Endothelial cell of umbilical vein (primary cell): ENCODE measurements around the gene FLVCR2. TPM values are rescaled to one million over a fixed set of nuclear protein-coding genes. Genes with fewer than 3 reads are reported as not detected.

ENCODE experiments used
- BruUV-seq: library from RNA; stranded (reverse); fragments of 400-500 nt; replicated peaks from 2 replicates; lab custom pipeline; 2021; lab: Mats Ljungman, UMichigan
- CTCF ChIA-PET: fragments of 300-600, 350-600 bp; sonication (Branson Sonifier 250); formaldehyde crosslinking; loops from one replicate; lab custom pipeline; 2021; ENCODE audit warnings: antibody characterized with exemption, inconsistent platforms; lab: Charles Lee
- POLR2A ChIA-PET: fragments of 300-600, 350-600 bp; sonication (Branson Sonifier 250); formaldehyde crosslinking; loops from one replicate; lab custom pipeline; 2021; ENCODE audit warnings: antibody characterized with exemption, inconsistent platforms; lab: Charles Lee
- DNase-seq: peaks from one replicate; pipeline ENCODE4 v3.0.0-alpha.2; 2011; ENCODE audit warnings: low read depth, low spot score
- FAIRE-seq: peaks from 2 replicates; lab custom pipeline; 2011; peaks lifted over from hg19 to GRCh38; lab: Jason Lieb, UNC
- H2AFZ ChIP-seq: 2 replicates; pipeline ENCODE4 v1.6.0; 2012; ENCODE audit warnings: low read depth, low read length, control low read depth, inconsistent platforms
- H3K27ac ChIP-seq: 2 replicates; pipeline ENCODE4 v1.5.1; 2011; ENCODE audit warnings: low read depth, mild to moderate bottlenecking, control low read depth, low read length, moderate library complexity; ENCODE audit not compliant: insufficient read depth
- H3K27me3 ChIP-seq, 2 experiments: 2 replicates each; pipeline versions ENCODE4 v1.6.0 to v1.6.1; 2011; ENCODE audit warnings: low read length in 2 of 2, mixed read lengths in 1 of 2; ENCODE audit not compliant: control insufficient read depth in 2 of 2, insufficient read depth in 2 of 2
- H3K36me3 ChIP-seq, 2 experiments: 2 replicates in 1 of 2; 3 replicates in 1 of 2; pipeline ENCODE4 v1.5.1; 2011; ENCODE audit warnings: low read length in 2 of 2, mild to moderate bottlenecking in 1 of 2, moderate library complexity in 1 of 2; ENCODE audit not compliant: control insufficient read depth in 2 of 2, insufficient read depth in 2 of 2; ENCODE audit errors: extremely low read depth in 1 of 2
- H3K4me1 ChIP-seq: 3 replicates; pipeline ENCODE4 v1.5.1; 2011; ENCODE audit warnings: mild to moderate bottlenecking, low read length; ENCODE audit not compliant: control insufficient read depth, insufficient read depth; ENCODE audit errors: extremely low read depth
- H3K4me2 ChIP-seq: 2 replicates; pipeline ENCODE4 v1.6.1; 2011; ENCODE audit warnings: low read length, control low read depth, mixed read lengths; ENCODE audit not compliant: insufficient read depth
- H3K4me3 ChIP-seq, 3 experiments: fragments of 200-600 bp in 1 of 3; sonication (generic), shearing (Covaris generic) in 1 of 3; replicated peaks in 1 of 3; 2 replicates each; pipeline ENCODE4 v1.5.1; 2011 to 2016; ENCODE audit warnings: control low read depth in 3 of 3, low read length in 3 of 3, mild to moderate bottlenecking in 2 of 3, inconsistent platforms in 1 of 3, low read depth in 1 of 3, moderate library complexity in 1 of 3; ENCODE audit not compliant: insufficient read depth in 1 of 3
- H3K79me2 ChIP-seq: 2 replicates; pipeline ENCODE4 v1.6.0; 2012; ENCODE audit warnings: low read length, inconsistent platforms; ENCODE audit not compliant: control insufficient read depth, insufficient read depth
- H3K9ac ChIP-seq: replicated peaks from 2 replicates; pipeline ENCODE3; 2011; ENCODE audit warnings: low read length, control low read depth; ENCODE audit not compliant: insufficient read depth; ENCODE audit errors: extremely low read depth
- H3K9me1 ChIP-seq: replicated peaks from 3 replicates; pipeline ENCODE4 v1.6.0; 2011; ENCODE audit warnings: mild to moderate bottlenecking, low read length; ENCODE audit not compliant: control insufficient read depth, insufficient read depth; ENCODE audit errors: extremely low read depth
- H3K9me3 ChIP-seq: replicated peaks from 2 replicates; pipeline ENCODE4 v1.5.1; 2012; ENCODE audit warnings: low read length, inconsistent platforms; ENCODE audit not compliant: control insufficient read depth, insufficient read depth
- H4K20me1 ChIP-seq: replicated peaks from 2 replicates; pipeline ENCODE3; 2011; ENCODE audit warnings: mild to moderate bottlenecking, low read length; ENCODE audit not compliant: control insufficient read depth, insufficient read depth; ENCODE audit errors: extremely low read depth
- CTCF ChIP-seq, 2 donors: IDR thresholded peaks; 1 replicate in 1 of 2; 2 replicates in 1 of 2; pipeline ENCODE4 v1.5.1; 2011; ENCODE audit warnings: low read length in 2 of 2, mild to moderate bottlenecking in 2 of 2, moderate library complexity in 2 of 2, control low read depth in 1 of 2, inconsistent platforms in 1 of 2, low read depth in 1 of 2; ENCODE audit not compliant: insufficient read depth in 1 of 2; ENCODE audit errors: extremely low read depth in 1 of 2
- EZH2 ChIP-seq: IDR thresholded peaks from 2 replicates; pipeline ENCODE4 v1.6.1; 2012; ENCODE audit warnings: borderline replicate concordance, low read depth, mild to moderate bottlenecking, moderate library complexity, low read length, inconsistent platforms; ENCODE audit not compliant: severe bottlenecking
- FOS ChIP-seq: IDR thresholded peaks from 2 replicates; pipeline ENCODE4 v1.6.1; 2011; ENCODE audit warnings: mild to moderate bottlenecking, low read length, moderate library complexity, borderline replicate concordance; ENCODE audit not compliant: insufficient read depth
- GATA2 ChIP-seq: IDR thresholded peaks from 2 replicates; pipeline ENCODE4 v1.7.0; 2011; ENCODE audit warnings: low read depth, mild to moderate bottlenecking, moderate library complexity, mixed read lengths, low read length; ENCODE audit not compliant: insufficient read length, insufficient read depth
- JUN ChIP-seq: IDR thresholded peaks from 2 replicates; pipeline ENCODE4 v1.6.1; 2011; ENCODE audit warnings: borderline replicate concordance, low read depth; ENCODE audit not compliant: insufficient read length, insufficient read depth
- MAX ChIP-seq: IDR thresholded peaks from 2 replicates; pipeline ENCODE4 v1.6.1; 2011; ENCODE audit not compliant: insufficient read depth, insufficient read length
- MYC ChIP-seq: IDR thresholded peaks from one replicate; pipeline ENCODE4 v1.6.1; 2011; ENCODE audit warnings: mild to moderate bottlenecking, low read depth, low read length
- POLR2A ChIP-seq: IDR thresholded peaks from 2 replicates; pipeline ENCODE4 v1.6.1; 2012; ENCODE audit warnings: low read depth, mild to moderate bottlenecking, control low read depth, low read length
- POLR2AphosphoS5 ChIP-seq: IDR thresholded peaks from 2 replicates; pipeline ENCODE4 v1.6.1; 2012; ENCODE audit warnings: low read depth, mild to moderate bottlenecking, control low read depth, low read length, moderate library complexity; ENCODE audit not compliant: insufficient read depth
- dilution Hi-C: fragments of 300-500 bp; cut with MboI; formaldehyde crosslinking; loops from one replicate; pipeline ENCODE4 v1.15.0; 2019; ENCODE audit warnings: low sequenced_read_pairs; ENCODE audit not compliant: extremely low pct_ligation_motif_present
- intact Hi-C: fragments of 100-400 bp; cut with micrococcal nuclease; formaldehyde crosslinking; loops from one replicate; pipeline ENCODE4 v1.10.0; 2022
- polyA plus RNA-seq, 4 experiments: library from polyadenylated mRNA; depleted of rRNA in 3 of 4; stranded (reverse) in 3 of 4; unstranded in 1 of 4; fragments of >200 nt; gene quantifications; 2 replicates each; pipeline versions ENCODE4 v1.2.1 to v1.2.3, GENCODE V29; 2011 to 2012; ENCODE audit warnings: missing spikeins in 1 of 4
- total RNA-seq: library from RNA; stranded (reverse); gene quantifications from 2 replicates; pipeline ENCODE4 v1.2.3, GENCODE V29; 2021

Gene FLVCR2
- total and polyA plus RNA-seq, 2 donors (not counting 3 experiments of a cell fraction or from before 2014, with no cell fraction given), result 1.4 to 4.9 TPM

- DNase-seq (peak; percentile 98), FAIRE-seq (peak; percentile 93)
- ChIA-PET CTCF (interaction anchor here (0.6 to 2.4 kb wide), 8 partner anchors 48 to 715 kb away, joined by 3 to 25 read pairs (median 4); partner anchors contain the start of gene FLVCR2), POLR2A (interaction anchor here (0.6 to 1.2 kb wide), 3 partner anchors 54 to 826 kb away, joined by 3 to 4 read pairs (median 3); no protein-coding TSS in a partner anchor)
- Histone ChIP-seq H3K27me3 (no peaks in the 10 kb centered on the region), H3K79me2 (peaks cover 54% of the 10 kb centered on the region), H4K20me1 (no peaks in the 10 kb centered on the region), H3K9me1 (no peaks in the 10 kb centered on the region), H3K27ac (peak within 1 kb of the TSS; percentile 71), H3K4me3 (peak within 1 kb of the TSS; percentile 84 to 99 (median 97)), H3K9ac (peak within 1 kb of the TSS; percentile 92), H3K36me3 (peaks cover 2 to 4% of the 10 kb centered on the region in 2 experiments), H3K9me3 (no peaks in the 10 kb centered on the region), H3K4me2 (peak within 1 kb of the TSS; percentile 92), H3K4me1 (peaks cover 36% of the 10 kb centered on the region), H2AFZ (peak within 1 kb of the TSS; percentile 85)
- dilution Hi-C loops, result no loop called here
- intact Hi-C loops, result loop anchor here (2.0 to 5.0 kb wide), 2 partner anchors 322 to 491 kb away; partner anchors contain the start of gene GPATCH2L
- no peak for TF ChIP-seq EZH2
- TF ChIP-seq JUN, result no peak
- peak; percentile 3 for TF ChIP-seq MAX
- no TSS peak for BruUV-seq
Measured at GRCh38 chr14:75660630-75661498, 82.4 kb downstream of the FLVCR2 start, which contains the start of the genes ERG28 and TTLL5. Gene ERG28 (minus strand): TSS chr14:75660876. CDS start chr14:75657502, 3,374 bp downstream. Gene TTLL5 (plus strand): TSS chr14:75661246. CDS start chr14:75663150, 1,904 bp downstream.

GRCh38 chr14:75661499-75661814 is 83.0 kb downstream of the FLVCR2 start:
- CTCF ChIA-PET, result interaction anchor here (0.6 to 2.4 kb wide), 4 partner anchors 48 to 716 kb away, joined by 3 to 25 read pairs (median 3); partner anchors contain the start of gene FLVCR2
- dilution Hi-C loops, result no loop called here
- BruUV-seq, result TSS peak; percentile 52
- Histone ChIP-seq H3K9ac (peak overlapping the region; percentile 92), H3K9me3 (no peaks in the 10 kb centered on the region), H3K36me3 (peaks cover 1 to 3% of the 10 kb centered on the region in 2 experiments), H2AFZ (peak overlapping the region; percentile 82), H3K79me2 (peaks cover 59% of the 10 kb centered on the region), H3K9me1 (no peaks in the 10 kb centered on the region), H3K27me3 (no peaks in the 10 kb centered on the region), H3K27ac (peak overlapping the region; percentile 71), H4K20me1 (no peaks in the 10 kb centered on the region), H3K4me3 (peak overlapping the region; percentile 84 to 99 (median 97)), H3K4me1 (peaks cover 36% of the 10 kb centered on the region), H3K4me2 (peak overlapping the region; percentile 92)
- POLR2A ChIA-PET, result interaction anchor here (0.6 to 1.2 kb wide), 2 partner anchors 84 to 826 kb away, joined by 3 read pairs; no protein-coding TSS in a partner anchor
- FAIRE-seq, result no peak
- intact Hi-C loops, result loop anchor here (2.0 to 5.0 kb wide), 2 partner anchors 321 to 491 kb away; partner anchors contain the start of gene GPATCH2L
- no peak for DNase-seq
- TF ChIP-seq CTCF (IDR thresholded peaks at IDR 0.05; ENCODE audit: extremely low read depth in 1 of 2, insufficient read depth in 1 of 2, low read depth in 1 of 2, low read length in 2 of 2) (no peak), MYC (no peak), EZH2 (no peak), POLR2AphosphoS5 (no peak), MAX (no peak), POLR2A (no peak), GATA2 (no peak), FOS (no peak), JUN (no peak)
